Measurements from ENCODE around the gene PAX2.
A peak's percentile ranks its signal among the peaks of the same experiment; 100 is the strongest.
"Not testable (repeated sequence)": the region's sequence is repeated elsewhere in the genome, so short reads cannot be mapped to it uniquely, and the experiment has no call there.

The PAX2 gene

DNA sequence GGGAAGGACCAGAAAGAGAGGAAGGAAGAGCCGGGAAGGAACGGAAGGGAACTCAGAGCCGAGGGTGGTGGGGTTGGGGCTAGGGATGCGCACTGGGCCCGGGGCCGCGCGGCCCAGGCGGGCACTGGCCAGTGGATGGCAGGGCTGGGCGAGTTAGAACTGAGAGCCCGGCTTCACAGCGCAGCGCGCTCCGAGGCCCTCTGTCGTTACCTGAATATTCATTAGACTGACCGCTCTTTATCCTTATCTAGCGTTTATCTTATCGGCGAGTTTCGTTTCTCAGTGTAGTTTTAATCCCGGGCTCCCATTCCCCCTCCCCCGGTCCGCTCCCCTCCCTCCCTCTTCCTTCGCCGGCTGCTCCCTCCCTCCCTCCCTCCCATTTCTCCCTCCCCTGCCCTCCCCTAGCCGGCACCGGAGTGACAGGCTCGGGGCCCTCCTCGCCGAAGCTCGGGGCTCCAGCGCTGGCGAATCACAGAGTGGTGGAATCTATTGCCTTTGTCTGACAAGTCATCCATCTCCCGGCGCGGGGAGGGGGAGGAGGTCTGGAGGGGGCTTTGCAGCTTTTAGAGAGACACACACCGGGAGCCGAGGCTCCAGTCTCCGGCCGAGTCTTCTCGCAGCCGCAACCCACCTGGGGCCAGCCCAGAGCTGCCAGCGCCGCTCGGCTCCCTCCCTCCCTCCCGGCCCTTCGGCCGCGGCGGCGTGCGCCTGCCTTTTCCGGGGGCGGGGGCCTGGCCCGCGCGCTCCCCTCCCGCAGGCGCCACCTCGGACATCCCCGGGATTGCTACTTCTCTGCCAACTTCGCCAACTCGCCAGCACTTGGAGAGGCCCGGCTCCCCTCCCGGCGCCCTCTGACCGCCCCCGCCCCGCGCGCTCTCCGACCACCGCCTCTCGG is at the start of gene PAX2:
Gene PAX2 (plus strand): TSS at position 596 of the 895 bp plus-strand sequence. CDS start 679 bp downstream, outside the sequence.
- peak in 1 of 2 experiments; percentile 35 for DNase-seq

DNA sequence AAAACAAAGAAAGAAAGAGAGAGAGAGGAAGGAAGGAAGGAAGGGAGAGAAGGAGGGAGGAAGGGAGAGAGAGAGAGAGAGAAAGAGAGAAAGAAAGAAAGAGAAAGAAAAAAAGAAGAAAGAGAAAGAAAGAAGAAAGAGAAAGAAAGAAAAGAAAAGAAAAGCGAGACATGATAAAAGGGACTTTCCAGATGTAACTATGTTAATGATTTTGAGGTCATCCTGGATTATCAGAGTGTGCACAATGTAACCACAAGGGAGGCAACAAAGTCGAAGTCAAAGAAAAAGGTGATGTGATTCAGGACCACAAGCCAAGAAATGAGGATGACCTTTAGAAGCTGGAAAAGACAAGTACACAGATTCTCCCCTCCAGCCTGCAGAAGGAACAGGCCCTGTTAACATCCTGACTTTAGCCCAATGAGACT is 48.9 kb upstream of the PAX2 start:
- DNase-seq, result no peak

- peak; percentile 12 to 14 for DNase-seq
These were observed 48.3 kb upstream of the PAX2 start for GRCh38 chr10:100697070-100697469.

DNA sequence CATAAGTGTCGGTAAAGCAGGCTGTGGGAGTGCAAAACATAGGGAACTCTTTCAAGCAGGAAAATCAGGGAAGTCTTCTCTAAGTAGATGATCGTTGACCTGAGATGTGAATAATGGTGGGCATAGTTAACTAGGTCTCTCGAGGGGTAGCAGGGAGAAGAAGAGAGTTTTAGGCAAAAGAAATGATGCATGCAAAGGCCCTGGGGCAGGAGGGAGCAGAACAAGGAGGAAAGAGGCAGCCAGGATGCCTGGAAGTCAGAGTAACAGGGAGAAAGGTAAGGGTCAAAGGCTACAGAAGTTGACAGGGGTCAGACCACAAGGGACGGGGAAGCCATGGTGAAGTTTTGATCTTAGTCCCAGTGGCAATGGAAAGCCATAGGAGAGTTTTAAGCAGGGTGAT is 47.8 kb upstream of the PAX2 start:
- no peak for DNase-seq

- DNase-seq, result not testable (repeated sequence)
These were observed 43.7 kb upstream of the PAX2 start for GRCh38 chr10:100701704-100702103.

DNA sequence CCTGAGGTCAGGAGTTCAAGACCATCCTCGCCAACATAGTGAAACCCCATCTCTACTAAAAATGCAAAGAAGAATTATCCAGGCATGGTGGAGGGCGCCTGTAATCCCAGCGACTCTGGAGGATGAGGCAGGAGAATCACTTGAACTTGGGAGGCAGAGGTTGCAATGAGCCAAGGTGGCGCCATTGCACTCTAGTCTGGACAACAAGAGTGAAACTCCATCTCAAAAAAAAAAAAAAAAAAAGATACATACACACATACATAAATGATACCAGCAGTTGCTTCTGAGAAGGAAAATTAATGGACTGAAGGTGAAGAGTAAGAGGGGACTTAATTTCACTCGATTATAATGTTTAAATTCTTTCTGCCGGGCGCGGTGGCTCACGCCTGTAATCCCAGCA is 40.2 kb upstream of the PAX2 start:
- DNase-seq, result no peak

DNA sequence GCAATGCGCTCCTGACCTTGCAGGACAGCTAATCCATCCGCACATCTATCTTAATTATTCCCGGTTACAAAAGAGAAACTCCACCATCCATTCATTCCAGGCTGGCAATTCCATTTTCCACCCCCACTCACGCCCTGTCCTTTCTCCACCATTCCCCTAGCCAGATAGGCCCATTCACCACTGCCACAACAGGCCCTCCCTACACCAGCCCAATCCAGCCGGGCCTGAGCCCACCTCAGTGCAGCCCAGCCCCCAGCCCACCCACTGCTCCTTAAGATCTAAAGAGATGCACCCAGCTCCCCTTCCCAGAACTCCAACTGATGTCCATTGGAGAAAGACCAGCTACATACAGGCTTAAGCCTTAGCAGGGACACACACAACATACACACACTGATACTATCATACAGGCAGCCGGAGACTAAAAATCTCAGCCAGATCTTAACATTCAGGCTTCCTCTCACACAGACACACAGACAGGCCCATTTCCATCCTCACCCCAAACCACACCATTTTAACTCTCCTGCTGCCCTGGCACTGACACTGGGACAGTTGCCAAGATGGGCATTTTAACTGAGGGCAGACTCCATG is 38.0 kb upstream of the PAX2 start:
- no peak for DNase-seq

DNA sequence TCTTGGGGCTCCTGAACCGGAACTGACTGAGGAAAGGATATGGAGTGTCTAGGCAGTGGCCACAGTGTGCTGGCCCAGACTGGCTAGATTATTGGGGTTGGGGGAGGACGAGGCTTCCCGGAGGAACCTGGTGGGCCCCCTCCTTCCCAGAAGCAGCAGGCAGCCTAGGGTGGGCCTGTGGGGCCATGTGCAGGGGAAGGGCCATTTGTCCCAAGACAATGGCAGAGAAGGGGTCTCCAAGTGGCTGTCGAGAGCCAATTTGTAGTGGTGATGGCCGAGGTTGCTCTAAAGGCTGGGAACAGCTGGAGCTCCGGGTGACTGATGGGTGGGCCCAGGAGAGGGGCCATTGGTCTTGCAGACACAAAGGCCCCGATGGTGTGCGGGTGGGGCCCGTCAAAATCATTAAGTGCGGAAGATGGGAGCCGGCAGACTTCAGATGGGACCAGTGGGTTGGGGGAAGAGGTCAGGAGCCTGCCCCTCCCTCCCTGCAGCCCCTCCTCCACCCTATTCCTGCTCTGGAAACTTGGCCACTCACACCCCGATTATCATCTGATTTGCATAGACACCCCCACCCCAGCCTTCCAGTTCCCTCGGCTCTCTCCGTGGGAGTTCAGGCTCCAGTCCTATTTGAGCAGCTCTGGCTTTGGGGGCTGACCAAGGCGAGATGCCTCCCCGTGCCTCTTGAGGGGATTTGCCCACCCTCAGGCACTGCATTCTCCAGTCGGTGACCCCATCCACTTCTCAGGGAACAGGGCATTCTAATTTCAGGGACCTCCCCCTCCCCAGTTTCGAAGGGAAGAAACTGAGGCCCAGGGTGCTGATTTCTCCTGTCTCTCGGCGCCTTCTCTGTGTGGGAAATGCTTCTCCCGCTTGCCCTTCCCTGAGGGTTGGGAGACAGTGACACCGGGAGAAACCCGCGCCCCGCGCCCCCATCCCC is 36.0 kb upstream of the PAX2 start:
- no peak for DNase-seq

DNA sequence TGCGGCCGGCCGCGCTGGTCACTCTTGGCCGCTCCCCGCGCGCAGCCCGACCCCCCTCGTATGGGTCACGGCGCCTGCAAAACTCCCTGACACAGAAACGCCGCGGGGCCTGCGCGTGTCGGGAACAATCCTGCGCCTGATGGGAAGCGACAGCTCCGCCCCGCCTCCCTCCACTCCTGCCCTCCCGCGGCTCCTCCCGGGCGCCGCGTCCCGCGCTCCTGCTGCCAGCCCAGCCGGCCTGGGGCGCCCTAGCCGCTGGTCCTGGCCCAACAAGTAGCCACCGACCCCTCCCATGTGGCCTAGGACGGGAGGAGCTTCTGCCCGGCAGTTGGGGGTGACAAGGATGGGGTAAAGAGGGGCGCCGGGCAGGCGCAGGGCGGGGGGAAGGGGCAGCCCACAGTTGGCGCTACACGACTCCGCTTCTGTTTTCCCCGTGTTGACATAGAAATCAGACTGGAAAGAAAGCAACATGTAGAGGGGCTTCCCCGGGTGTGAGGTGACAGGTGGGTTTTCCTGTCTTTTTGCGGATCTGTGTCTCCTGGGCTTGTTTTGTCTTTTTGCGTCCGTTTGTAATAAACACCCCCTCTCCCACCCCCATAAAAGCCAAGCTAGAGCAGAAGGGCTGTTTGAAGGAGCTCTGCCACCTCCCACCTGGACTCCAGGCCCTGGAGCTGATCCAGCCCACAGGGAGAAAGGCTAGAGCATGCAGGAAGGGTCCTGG is 35.1 kb upstream of the PAX2 start:
- DNase-seq, result no peak

DNA sequence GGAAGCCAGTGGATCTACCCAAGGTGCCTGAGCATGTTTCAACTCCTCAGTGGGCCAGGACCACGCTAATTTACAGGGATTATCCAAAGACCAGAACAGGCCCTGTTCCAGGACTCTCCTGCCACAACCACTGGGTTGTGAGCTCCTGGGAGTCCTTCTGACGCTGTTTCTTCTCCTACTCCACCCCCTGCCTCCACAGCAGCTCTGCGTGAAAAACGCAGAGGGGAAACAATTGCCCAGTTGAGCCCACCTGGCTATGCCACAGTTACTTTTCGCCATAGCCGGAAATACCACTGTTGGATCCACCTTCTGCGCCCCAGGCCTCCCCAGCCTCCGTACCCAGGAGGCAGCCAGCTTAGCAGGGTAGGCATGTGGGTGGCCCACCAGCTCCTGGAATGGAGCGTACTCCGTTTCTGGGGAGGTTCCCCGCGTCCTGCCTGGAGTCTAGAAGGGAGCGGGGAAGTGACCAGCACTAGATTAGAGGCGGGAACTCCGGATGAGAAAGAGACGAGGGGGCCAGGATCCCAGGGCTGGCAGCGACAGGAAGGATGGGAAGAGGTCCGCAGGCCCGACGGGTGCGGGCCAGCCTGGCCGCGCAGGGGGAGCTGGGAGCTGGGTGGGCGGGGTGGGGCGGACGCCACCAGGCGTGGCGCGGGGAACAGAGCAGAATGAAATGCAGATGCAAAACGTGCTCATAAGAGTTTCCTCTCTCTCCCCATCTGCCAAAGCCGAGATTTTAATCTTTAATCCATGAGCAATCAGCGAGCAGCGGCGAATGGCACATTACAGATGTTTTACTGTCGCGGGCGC is 32.1 kb upstream of the PAX2 start:
- DNase-seq, result no peak

GRCh38 chr10:100713859-100714565 is 31.4 kb upstream of the PAX2 start:
- DNase-seq, result no peak

DNA sequence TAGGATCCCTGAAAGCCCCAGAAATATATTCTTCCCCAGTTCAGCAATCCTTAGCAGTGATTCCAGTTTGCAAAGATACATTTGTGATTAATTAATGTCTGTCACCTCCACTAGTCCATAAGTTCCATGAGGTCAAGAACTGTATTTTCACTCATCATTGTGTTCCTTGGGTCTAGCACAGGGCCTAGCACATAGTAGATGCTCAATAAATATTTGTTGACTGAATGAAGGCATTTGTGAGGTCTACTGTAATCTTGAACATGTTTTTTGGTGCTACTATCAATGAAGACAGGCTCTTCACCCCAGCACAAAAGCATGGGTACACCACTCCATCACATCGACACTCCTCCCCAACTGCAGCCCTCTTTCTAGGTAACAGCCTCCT is 30.8 kb upstream of the PAX2 start:
- no peak for DNase-seq

- no peak for DNase-seq
These were observed 30.3 kb upstream of the PAX2 start for GRCh38 chr10:100715101-100715444.

DNA sequence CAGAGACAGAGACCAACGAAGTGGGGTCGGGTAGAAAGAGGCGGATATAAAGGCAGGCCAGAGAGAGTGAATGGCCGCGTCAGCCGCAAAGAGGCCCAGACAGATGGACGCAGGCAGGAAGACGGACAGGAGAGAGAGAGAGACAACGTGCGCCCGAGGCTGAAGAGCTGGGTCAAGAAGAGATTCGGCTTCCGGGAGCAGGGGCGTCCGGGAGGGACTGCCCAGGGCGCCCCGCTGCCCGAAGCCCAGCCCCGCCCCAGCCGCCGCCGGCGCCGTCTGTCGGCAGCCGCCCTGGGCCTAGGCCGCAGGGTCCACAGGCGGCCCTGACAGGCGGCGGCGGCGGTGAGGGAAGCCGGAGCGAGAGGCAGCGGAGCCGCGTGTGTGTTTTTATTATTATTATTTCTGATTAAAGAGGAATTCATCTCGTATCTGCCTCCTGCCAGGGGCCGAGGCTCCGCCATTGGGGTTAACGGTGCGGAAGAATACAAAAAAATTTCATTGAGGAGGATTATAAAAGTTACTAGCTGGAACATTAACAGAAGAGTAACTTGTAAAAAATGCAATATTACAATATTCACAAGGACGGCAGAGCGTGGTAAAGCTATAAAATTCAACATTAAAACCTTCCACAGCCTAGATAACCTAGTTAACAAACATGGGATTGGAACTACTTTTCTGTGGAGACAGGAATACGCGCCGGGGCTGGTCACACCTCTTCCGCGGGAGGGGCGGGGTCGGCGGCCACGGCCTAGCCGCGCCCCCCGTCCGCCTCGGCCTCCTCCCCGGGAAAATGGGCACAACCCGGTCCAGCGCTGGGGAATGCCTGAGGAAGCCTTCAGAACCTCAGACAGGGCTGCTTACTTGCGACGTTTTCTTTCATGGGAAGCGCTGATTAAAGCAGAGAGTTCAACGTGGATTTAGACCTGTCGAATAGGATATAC is 29.7 kb upstream of the PAX2 start:
- DNase-seq, result no peak

DNA sequence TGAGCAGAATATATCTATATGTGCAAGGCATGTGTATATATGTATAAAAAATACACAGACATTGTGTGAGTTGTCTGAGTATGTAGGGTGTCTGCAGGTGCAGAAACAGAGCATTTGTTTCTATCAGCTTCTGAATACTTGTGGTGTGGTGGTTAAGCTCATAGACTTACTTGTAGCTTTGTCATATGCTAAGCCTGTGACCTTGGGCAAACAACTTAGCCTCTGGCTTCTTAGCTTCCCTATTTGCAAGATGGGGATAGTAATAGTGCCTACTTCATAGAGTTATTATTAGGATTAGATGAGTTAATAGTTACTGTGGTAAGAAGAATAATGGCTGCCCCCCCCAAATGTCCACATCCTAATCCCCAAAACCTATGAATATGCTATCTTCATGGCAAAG is 28.2 kb upstream of the PAX2 start:
- no peak for DNase-seq

DNA sequence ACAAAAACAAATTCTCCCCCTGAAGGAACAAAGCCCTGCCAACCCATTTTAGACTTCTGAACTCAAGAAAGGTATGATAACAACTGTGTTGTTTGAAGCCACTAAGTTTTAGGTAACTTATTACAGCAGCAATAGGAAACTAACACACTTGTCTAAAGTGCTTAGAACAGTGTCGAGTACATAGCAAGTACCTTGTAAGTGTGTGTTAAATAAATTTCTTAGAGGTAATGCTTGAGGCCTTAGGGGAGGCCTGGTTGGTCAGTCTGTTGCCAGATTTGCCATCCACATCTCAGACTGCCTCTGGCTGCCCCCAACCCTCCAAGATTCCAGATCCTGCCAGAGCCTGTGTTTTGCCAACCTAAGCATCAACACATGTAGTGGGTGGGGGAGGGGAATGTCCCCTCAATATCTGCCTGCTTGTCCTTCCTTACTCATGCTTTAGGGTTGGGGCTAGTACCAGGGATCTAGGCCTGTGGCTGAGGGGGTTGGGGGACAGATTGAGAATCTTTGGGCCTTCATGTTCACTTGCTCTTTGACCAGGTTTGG is 27.1 kb upstream of the PAX2 start:
- DNase-seq, result no peak

GRCh38 chr10:100723180-100723579 is 22.2 kb upstream of the PAX2 start:
- DNase-seq, result no peak

DNA sequence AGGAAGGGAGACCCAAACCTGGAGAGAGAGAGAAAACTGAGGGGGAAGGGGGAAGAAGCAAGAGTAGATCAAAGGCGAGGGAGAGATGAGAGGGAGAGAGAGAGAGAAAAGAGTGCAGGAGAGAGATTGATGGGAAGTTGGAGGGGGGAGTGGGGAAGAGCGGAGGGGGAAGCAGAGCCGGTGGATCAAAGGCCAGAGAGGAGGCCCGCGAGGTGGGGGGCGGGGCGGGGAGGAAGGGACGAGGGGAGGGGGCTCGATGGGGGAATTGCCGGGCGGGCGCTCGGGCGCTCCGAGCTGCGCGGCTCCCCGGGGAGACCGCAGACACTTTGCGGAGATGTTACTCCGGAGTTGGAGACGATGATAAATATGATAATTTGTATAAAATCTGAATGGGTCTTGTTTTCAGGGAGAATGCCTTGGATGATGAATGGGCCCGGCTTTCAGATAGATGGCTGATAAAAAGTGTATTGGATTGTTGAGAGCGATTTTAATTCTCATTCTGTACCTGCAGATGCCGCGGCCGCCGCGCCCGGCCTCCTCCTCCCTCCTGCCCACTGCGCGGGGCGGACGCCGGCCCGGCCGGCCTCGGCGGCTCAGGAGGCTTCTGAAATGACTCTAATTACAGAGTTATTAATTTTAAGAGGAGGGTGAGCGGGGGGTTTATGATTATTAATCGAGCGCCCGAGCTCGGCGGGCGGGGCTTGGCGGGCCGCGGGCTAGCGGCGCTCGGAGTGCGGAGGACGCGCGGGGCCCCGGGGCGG is 21.4 kb upstream of the PAX2 start:
- no peak for DNase-seq

- DNase-seq, result no peak
These were observed 20.8 kb upstream of the PAX2 start for GRCh38 chr10:100724531-100725027.

Data from activated CD4-positive, alpha-beta T cell treated with anti-CD3 and anti-CD28 coated beads, Interleukin-2, amount 50 U/mL, for 48 hours (primary cell).